ENCODE data around the gene NFATC4. TPM values are rescaled to one million over a fixed set of nuclear protein-coding genes. Genes with fewer than 3 reads are reported as not detected.
A peak's percentile ranks its signal among the peaks of the same experiment; 100 is the strongest.

NFATC4 gene
- 291 to 298 TPM (median 292 TPM) in 3 replicates for total RNA-seq

DNA sequence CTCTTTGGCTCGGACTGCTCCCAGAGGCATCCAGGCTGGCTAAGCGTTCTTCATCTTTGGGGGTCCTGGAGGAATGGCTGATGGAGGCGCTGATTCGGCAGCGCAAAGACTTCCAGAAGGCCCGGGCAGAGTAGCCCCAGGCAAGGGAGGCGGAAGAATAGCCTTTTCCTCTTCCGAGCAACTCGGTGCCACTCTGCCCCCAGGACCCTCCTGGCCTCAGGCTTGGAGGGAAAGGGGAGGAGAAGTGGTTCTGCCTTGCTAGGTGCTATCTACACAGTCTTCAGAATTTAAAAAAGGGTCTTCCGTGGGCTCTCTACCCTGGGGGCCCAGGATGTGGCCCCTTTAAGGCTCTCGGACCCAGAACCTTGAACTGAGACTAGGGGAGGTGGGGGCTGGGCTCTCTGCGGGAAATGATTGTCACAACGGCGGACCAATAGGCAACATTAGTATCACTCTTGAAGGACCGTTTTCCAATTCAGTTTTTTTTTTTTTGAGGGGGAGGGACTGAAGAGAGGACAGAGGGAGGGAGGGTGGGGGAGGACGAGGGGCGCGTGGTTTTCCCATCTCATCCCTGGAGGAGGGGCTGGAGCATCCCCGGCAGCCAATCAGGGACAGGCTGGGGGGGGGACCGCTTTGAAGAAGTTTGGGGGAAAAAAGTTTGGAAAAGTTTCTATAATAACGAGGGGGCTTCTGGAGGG, at the start of gene NFATC4:
TSS of gene NFATC4 (plus strand) at position 671 of the 698 bp plus-strand sequence. CDS start 157 bp downstream, outside the sequence.
- TF ChIP-seq, protein P1, sequence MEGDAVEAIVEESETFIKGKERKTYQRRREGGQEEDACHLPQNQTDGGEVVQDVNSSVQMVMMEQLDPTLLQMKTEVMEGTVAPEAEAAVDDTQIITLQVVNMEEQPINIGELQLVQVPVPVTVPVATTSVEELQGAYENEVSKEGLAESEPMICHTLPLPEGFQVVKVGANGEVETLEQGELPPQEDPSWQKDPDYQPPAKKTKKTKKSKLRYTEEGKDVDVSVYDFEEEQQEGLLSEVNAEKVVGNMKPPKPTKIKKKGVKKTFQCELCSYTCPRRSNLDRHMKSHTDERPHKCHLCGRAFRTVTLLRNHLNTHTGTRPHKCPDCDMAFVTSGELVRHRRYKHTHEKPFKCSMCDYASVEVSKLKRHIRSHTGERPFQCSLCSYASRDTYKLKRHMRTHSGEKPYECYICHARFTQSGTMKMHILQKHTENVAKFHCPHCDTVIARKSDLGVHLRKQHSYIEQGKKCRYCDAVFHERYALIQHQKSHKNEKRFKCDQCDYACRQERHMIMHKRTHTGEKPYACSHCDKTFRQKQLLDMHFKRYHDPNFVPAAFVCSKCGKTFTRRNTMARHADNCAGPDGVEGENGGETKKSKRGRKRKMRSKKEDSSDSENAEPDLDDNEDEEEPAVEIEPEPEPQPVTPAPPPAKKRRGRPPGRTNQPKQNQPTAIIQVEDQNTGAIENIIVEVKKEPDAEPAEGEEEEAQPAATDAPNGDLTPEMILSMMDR (IDR thresholded peaks at IDR 0.05; ENCODE audit: unreplicated experiment): no peak
- H3K4me3 Mint-ChIP-seq: peak within 1 kb of the TSS; percentile 89
- no peaks in the 10 kb centered on the region for H3K9me3 Mint-ChIP-seq
- H3K4me1 Mint-ChIP-seq: peaks cover 48% of the 10 kb centered on the region
- peak; percentile 64 to 76 for DNase-seq (ENCODE audit: low spot score in 2 of 2, unreplicated experiment in 2 of 2)
- H3K36me3 Mint-ChIP-seq: peaks cover 5% of the 10 kb centered on the region
- H3K27me3 Mint-ChIP-seq (ENCODE audit: low read depth): no peaks in the 10 kb centered on the region
- H3K27ac Mint-ChIP-seq: peak within 1 kb of the TSS; percentile 99

DNA sequence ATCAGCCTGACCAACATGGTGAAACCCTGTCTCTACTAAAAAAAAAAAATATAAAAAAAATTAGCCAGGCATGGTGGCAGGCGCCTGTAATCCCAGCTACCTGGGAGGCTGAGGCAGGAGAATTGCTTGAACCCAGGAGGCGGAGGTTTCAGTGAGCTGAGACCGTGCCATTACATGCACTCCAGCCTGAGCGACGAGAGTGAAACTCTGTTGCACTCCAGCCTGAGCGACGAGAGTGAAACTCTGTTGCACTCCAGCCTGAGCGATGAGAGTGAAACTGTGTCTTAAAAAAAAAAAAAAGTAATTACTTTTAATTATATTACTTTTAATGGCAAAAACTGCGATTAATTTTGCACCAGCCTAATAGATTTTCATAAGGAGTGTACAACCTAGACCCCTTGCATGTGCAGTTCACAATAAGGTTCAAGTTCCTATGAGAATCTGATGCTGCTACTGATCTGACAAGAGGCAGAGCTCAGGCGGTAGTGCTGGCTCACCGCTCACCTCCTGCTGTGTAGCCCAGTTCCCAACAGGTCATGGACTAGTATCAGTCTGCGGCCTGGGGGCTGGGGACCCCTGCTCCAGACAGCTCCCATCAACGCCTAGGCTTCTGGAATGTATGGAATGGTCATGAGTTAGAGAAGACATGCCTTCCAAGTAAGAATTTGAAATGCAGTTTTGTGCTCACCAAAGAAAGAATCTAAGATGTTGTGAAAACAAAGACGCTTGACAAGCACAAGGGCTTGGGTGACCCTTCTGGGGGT, 46.6 kb upstream of the NFATC4 start:
- Mint-ChIP-seq H3K27me3 (ENCODE audit: low read depth) (peaks cover 28% of the 10 kb centered on the region), H3K9me3 (no peaks in the 10 kb centered on the region)

DNA sequence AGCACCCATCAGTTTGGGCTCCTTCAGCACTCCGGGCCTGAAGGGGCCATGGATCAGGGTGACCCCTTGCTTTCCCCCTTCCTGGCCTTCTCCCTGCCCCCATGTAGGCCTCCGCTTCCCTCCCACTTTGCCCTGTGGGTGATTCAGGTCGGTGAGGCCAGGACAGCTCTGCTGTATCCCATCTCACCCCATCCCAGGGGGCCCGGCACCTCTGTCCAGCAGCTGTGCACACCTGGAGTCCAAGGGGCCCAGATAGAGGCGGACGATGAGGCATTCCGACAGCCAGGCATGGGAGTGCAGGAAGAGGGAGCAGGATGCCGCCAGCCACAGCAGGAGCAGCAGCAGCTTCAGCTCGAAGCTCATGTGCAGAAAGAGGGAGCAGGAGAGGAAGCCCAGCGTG, 45.3 kb upstream of the NFATC4 start:
- H3K27ac Mint-ChIP-seq: no peak overlapping the region

More for the DNA sequence above, 46.6 kb upstream of the NFATC4 start:
- Mint-ChIP-seq H3K36me3 (no peaks in the 10 kb centered on the region), H3K27ac (no peak overlapping the region), H3K4me3 (no peak overlapping the region), H3K4me1 (peaks cover 5% of the 10 kb centered on the region)
- DNase-seq (ENCODE audit: low spot score in 2 of 2, unreplicated experiment in 2 of 2): no peak
- TF ChIP-seq, protein P1 (IDR thresholded peaks at IDR 0.05; ENCODE audit: unreplicated experiment): no peak

DNA sequence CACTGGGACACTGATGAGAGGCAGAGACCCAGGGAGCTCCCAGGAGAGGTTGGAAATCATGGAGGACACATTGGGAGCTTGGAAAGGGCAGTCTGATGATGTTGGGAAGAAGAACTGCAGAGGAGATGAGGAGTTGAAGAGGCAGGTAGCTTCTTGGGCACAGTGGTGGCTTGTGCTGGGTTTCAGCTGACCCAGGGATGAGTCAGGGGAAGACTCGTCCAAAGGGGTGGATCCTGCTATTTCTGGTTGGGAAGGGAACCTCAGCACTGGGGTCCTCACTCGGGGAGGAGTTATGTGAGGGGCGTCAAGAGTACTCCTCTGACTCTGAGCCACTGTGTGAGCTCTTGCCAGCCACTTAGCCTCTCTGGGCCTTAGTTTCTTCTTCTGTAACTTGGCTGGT, 44.6 kb upstream of the NFATC4 start:
- DNase-seq (ENCODE audit: low spot score in 2 of 2, unreplicated experiment in 2 of 2): no peak
- TF ChIP-seq, protein P1 (IDR thresholded peaks at IDR 0.05; ENCODE audit: unreplicated experiment): no peak
- Mint-ChIP-seq H3K4me3 (no peak overlapping the region), H3K36me3 (no peaks in the 10 kb centered on the region), H3K9me3 (no peaks in the 10 kb centered on the region), H3K27ac (no peak overlapping the region), H3K27me3 (ENCODE audit: low read depth) (peaks cover 18% of the 10 kb centered on the region), H3K4me1 (peaks cover 5% of the 10 kb centered on the region)

More for the DNA sequence above, 45.3 kb upstream of the NFATC4 start:
- H3K27me3 Mint-ChIP-seq (ENCODE audit: low read depth): peaks cover 22% of the 10 kb centered on the region
- no peaks in the 10 kb centered on the region for H3K9me3 Mint-ChIP-seq
- peaks cover 5% of the 10 kb centered on the region for H3K4me1 Mint-ChIP-seq
- DNase-seq (ENCODE audit: low spot score in 2 of 2, unreplicated experiment in 2 of 2): no peak
- TF ChIP-seq, protein P1 (IDR thresholded peaks at IDR 0.05; ENCODE audit: unreplicated experiment): no peak
- no peak overlapping the region for H3K4me3 Mint-ChIP-seq
- no peaks in the 10 kb centered on the region for H3K36me3 Mint-ChIP-seq

DNA sequence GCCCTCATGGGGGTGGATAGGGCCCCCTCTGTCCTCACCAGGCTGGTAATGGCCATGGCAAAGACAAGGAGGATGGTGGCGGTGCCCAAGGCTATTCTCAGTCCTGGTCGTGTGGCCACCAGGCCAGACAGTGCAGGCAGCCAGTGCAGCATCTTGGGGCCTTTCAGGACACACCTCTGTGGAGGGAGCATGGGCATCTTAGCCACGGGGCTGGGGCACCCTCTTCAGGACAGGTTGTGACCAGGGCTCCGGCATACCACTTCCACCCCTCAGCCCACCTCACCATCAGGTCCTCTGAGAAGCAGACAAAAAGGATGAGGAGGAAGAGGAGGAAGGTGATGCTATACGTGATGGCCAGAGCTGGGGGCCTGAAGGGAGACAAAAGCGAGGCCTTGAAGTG, 44.0 kb upstream of the NFATC4 start:
- TF ChIP-seq, protein P1 (IDR thresholded peaks at IDR 0.05; ENCODE audit: unreplicated experiment): no peak
- H3K9me3 Mint-ChIP-seq: no peaks in the 10 kb centered on the region
- no peak for DNase-seq (ENCODE audit: low spot score in 2 of 2, unreplicated experiment in 2 of 2)
- no peaks in the 10 kb centered on the region for H3K36me3 Mint-ChIP-seq
- H3K27ac Mint-ChIP-seq: no peak overlapping the region
- H3K4me3 Mint-ChIP-seq: no peak overlapping the region
- H3K4me1 Mint-ChIP-seq: peaks cover 5% of the 10 kb centered on the region
- H3K27me3 Mint-ChIP-seq (ENCODE audit: low read depth): peaks cover 13% of the 10 kb centered on the region

All from mesothelial cell of epicardium (in vitro differentiated cells).